ENCODE data around the gene CCL19.

The CCL19 gene

GRCh38 chr9:34701023-34701768, 10.1 kb upstream of the CCL19 start:
- peak; percentile 65 to 70 (median 68) for DNase-seq (ENCODE audit: low read depth in 4 of 4, low spot score in 1 of 4)

GRCh38 chr9:34694811-34695210, 3.7 kb upstream of the CCL19 start:
- no peak for DNase-seq (ENCODE audit: low read depth in 4 of 4, low spot score in 1 of 4)

GRCh38 chr9:34693560-34693959, 2.5 kb upstream of the CCL19 start:
- no peak for DNase-seq (ENCODE audit: low read depth in 4 of 4, low spot score in 1 of 4)

GRCh38 chr9:34691936-34692315, 850 bp upstream of the CCL19 start:
- no peak for DNase-seq (ENCODE audit: low read depth in 4 of 4, low spot score in 1 of 4)

- DNase-seq (ENCODE audit: low read depth in 4 of 4, low spot score in 1 of 4) = no peak
Observed at GRCh38 chr9:34689512-34689911, 1.6 kb downstream of the CCL19 start.

- no peak for DNase-seq (ENCODE audit: low read depth in 4 of 4, low spot score in 1 of 4)
Observed at GRCh38 chr9:34689116-34689470, 2.0 kb downstream of the CCL19 start.

GRCh38 chr9:34688329-34689115, 2.6 kb downstream of the CCL19 start:
- no peak for DNase-seq (ENCODE audit: low read depth in 4 of 4, low spot score in 1 of 4)

- DNase-seq (ENCODE audit: low read depth in 4 of 4, low spot score in 1 of 4) = no peak
Observed at GRCh38 chr9:34687276-34688030, 3.6 kb downstream of the CCL19 start.

GRCh38 chr9:34686732-34687131, 4.3 kb downstream of the CCL19 start:
- no peak for DNase-seq (ENCODE audit: low read depth in 4 of 4, low spot score in 1 of 4)

GRCh38 chr9:34686231-34686630, 4.8 kb downstream of the CCL19 start:
- no peak for DNase-seq (ENCODE audit: low read depth in 4 of 4, low spot score in 1 of 4)

GRCh38 chr9:34685591-34685990, 5.5 kb downstream of the CCL19 start:
- DNase-seq (ENCODE audit: low read depth in 4 of 4, low spot score in 1 of 4) = no peak

GRCh38 chr9:34684816-34685215, 6.3 kb downstream of the CCL19 start:
- no peak for DNase-seq (ENCODE audit: low read depth in 4 of 4, low spot score in 1 of 4)

GRCh38 chr9:34684145-34684544, 6.9 kb downstream of the CCL19 start:
- DNase-seq (ENCODE audit: low read depth in 4 of 4, low spot score in 1 of 4) = peak in 1 of 4 experiments; percentile 24

GRCh38 chr9:34675869-34676268, 15.2 kb downstream of the CCL19 start:
- DNase-seq (ENCODE audit: low read depth in 4 of 4, low spot score in 1 of 4) = no peak

GRCh38 chr9:34675048-34675714, 15.9 kb downstream of the CCL19 start:
- DNase-seq (ENCODE audit: low read depth in 4 of 4, low spot score in 1 of 4) = peak in 3 of 4 experiments; percentile 37 to 62 (median 43)

- DNase-seq (ENCODE audit: low read depth in 4 of 4, low spot score in 1 of 4) = no peak
Observed at GRCh38 chr9:34674440-34674839, 16.6 kb downstream of the CCL19 start.

GRCh38 chr9:34671307-34671706, 19.8 kb downstream of the CCL19 start:
- DNase-seq (ENCODE audit: low read depth in 4 of 4, low spot score in 1 of 4) = no peak

- no peak for DNase-seq (ENCODE audit: low read depth in 4 of 4, low spot score in 1 of 4)
Observed at GRCh38 chr9:34669809-34670562, 21.1 kb downstream of the CCL19 start.

- DNase-seq (ENCODE audit: low read depth in 4 of 4, low spot score in 1 of 4) = peak; percentile 59 to 75 (median 62)
Observed at GRCh38 chr9:34665381-34666250, 25.5 kb downstream of the CCL19 start.

- no peak for DNase-seq (ENCODE audit: low read depth in 4 of 4, low spot score in 1 of 4)
Observed at GRCh38 chr9:34665067-34665380, 26.1 kb downstream of the CCL19 start.
